Measurements from ENCODE around the gene AATF.

The AATF gene

DNA sequence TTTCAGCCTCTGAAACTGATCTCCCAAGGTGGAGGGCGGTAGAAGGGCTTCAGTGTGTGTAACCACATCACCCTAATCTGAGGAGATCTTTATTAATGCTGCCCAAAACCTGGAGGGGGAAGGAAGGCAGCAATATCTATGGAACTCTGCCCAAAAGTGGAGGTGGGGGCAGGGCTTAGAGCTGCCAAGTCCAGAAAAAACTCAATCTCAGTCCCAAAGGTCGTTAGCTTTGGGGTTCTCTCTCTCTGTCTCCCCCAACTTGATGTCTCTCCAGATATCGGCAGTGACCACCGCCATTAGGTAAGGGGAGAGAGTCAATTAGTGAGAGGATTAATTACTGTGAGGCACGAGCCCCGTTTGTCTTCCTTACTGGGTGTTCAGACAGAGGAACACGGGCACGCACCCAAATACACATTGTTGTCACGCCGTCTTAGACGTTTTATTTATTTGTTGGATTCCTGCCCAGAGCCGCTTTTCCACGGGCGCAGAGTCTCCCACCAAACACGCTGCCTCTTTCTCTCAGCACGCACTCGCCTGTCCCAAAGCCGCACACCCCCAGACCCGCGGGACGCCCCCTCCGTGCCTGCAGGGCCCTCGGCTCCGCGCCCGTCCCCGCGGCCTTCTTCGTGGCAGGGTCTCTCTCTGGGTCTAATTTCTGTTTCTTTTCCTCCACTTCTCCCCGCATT lies 16.9 kb upstream of the AATF start:
- no peak for DNase-seq

- DNase-seq, result no peak
Measured at GRCh38 chr17:36932383-36932693, 16.4 kb upstream of the AATF start.

DNA sequence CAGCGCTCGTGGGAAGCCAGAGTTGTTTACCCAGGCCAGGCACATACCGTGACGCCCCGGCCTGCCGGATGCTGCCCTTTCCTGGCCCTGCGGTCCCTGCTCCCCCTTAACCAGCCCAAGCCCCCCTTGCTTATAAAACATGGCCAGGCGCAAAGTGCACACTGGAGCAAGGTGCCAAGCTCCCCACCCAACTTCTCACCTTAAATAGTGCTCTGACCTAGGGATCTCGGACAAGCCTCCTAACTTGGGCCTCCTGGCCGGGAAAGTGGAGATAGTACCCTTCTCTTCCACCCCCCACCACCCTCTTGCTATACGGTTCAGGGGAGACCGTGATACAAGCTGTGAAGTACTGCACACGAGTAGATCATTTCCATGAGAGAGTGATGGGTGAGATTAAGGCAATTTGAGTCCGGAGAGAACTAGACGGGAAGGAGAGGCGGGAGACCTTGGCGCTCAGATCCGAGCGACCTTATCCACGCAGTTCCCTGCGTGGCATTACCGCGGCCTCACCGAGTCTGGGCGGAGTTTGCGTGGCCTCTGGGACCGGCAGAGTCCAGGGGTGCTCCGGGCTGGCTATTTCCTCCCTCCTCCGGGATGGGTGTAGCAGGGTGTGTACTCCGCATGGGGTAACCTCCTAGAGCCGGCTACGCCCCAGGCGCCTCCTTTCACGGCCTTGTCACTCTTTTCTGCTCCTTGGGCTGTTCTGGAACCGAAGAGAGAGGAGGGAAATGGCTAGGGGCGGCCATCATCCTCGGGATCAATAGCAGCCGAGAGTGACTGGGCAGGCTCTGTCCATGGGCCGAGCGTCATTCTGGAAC lies 15.9 kb upstream of the AATF start:
- no peak for DNase-seq

- DNase-seq, result no peak
Measured at GRCh38 chr17:36933512-36934143, 15.1 kb upstream of the AATF start.

DNA sequence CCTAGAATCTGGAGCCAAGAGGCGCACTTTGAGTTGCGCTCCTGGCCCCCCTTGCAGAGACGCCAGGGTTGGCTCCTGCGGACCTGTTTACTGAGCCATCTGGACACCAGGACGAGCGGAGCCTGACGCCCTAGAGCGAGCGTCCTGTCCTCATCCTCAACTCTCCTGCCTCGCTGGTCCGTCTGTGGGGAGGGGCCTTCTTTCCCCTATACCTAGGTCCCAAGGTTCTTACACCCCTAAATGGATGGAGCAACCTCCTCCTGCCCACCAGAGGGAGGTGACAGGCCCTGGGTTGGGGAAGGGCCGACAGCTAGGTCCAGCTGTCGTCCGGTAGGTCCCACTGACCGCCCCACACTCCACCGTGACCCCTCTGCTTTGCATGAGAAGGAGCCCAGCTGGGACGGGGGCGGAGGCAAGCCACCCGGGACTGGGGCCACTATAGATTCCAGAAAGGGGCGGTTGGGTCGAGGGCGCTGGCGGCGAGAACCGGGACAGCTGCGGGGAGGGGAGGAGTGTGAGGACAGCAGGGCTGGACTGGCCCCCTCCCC lies 14.5 kb upstream of the AATF start:
- DNase-seq, result no peak

DNA sequence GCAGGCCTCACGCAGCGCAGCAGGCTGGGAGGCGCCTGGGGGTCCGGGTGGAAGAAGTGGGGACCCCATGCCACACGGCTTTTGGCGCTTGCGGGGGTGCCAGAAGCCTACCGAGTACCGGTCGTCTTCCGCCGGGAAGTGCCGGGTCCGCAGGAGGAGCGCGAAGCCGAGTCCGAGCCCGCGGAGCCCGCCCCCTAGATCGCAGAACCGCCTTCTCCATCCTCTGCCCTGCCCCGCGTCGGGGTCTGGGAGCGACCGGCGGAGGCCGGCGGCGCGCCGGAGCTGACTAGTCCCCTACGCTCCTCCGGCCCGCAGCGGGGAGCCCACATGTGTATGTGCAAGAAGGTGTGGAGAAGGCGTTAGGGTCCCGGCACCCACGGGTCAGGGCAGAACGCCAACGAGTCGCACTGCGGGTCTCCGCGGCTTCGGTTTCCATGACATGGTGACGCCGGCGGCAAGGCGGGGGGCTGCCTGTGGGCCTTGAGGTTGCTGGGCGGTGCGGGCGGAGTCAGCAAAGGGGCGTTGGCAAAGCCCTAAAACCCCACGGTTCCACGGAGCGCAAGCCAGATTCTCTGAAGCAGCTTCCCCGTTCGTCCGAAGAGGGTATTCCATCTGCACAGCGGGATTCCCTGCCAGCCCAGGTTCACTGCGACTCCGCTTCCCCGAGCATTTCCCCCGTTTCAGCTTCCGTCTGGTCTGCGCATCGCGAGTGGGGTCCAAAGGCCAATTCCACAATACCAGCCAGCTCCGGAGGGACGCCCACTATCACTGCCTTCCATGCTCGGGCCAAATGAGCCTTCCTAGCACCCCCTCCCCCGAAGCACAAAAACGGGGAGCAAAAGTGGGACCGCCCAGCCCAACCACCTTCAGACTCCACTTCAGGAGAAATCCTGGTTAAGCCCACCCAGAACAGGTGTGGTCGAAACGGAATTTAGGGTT lies 13.8 kb upstream of the AATF start:
- DNase-seq, result peak; percentile 48

DNA sequence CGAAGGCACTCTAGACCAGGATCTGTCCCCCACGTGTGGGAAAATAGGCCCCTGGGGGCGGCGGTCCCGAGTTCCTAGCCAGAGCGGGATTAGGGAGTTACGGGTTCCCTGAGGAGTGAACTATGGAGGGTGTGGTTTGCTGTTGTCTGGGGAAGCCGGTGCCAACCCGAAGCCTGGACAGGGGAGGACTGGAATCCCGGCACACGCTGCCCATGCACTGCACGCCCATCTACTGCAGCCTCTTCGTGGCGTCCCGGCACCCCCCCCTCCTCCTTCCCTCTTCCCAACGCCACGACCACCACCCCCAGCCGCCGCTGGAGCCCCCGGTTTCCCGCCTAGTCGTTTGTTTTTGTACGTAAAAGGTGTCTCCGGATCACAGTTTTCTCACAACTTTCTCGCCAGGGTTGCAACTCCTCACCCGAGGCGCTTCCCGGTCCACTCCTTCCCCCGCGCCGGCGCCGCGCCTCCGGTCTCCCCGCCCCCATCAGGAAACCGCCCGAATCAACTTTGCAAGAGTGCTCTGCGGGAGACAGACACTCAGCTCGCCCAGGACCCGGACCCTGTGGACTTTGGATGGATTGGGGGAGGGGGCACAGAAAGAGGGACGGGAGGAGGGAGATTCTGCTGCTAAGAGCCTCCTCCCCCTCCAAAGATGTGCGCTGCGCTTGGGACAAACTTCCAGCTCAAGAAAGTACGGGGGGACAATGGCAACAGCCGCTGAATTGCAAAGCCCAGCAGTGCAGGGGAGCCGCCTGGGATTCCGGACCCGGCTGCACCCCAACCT lies 12.9 kb upstream of the AATF start:
- peak; percentile 24 for DNase-seq

DNA sequence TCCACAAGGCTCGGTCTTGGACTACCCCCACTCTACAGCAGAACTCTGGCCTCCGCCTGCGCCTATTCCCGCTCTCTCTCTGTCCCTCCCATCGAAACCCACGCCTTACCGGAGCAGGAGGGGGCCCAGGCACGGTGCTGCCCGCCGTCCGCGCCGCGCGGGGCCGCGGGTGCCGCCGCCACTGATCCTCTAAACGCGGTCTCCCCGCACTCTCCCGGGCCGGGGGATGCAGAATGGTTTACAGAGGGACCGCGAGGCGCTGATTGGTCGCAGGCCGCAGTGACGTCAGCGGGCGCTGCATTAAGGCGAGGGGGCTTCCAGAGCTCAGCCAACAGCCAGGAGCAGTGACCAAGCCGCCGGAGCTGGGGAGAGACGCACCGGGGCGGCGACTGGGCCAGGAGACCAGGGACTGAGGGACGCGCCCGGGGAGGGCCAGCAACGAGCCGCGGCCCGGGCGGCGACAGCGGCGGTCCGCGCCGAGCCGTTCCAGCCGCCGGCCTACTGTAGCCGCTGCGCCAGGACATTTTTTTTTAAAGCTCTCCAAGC lies 12.2 kb upstream of the AATF start:
- DNase-seq, result no peak

- DNase-seq, result no peak
Measured at GRCh38 chr17:36937001-36937958, 11.5 kb upstream of the AATF start, which contains the start of gene LHX1. LHX1 (plus strand) TSS chr17:36937475; CDS start chr17:36938198, 723 bp downstream.

- DNase-seq, result no peak
Measured at GRCh38 chr17:36937959-36938565, 10.7 kb upstream of the AATF start.

DNA sequence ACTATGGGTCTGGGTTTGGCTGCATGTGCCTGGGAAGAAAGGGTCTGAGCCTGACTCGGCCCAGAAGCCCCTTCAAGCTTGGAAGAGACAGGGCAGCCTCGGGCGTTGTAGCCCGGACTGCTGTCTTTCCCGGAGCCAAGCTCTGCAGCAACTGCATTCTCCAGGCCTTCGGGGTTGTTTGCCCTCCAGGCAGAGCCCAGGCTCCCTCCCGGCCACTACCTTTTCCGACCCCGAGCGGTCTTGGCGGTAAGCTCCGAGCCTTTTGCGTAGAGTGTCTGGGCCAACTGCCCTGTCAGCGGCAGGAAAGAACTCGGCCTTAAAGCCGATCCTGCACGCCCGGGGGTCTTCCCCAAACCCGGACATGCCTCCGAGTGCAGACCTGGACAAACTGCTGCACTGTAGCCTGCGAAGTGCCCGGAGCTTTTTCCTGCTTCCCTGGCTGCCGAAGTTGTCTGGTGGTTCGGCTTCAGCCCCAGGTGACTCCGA lies 10.1 kb upstream of the AATF start:
- DNase-seq, result peak; percentile 40

GRCh38 chr17:36939052-36939801 lies 9.5 kb upstream of the AATF start:
- DNase-seq, result peak; percentile 37

- DNase-seq, result peak; percentile 24
Measured at GRCh38 chr17:36939802-36940312, 8.9 kb upstream of the AATF start.

DNA sequence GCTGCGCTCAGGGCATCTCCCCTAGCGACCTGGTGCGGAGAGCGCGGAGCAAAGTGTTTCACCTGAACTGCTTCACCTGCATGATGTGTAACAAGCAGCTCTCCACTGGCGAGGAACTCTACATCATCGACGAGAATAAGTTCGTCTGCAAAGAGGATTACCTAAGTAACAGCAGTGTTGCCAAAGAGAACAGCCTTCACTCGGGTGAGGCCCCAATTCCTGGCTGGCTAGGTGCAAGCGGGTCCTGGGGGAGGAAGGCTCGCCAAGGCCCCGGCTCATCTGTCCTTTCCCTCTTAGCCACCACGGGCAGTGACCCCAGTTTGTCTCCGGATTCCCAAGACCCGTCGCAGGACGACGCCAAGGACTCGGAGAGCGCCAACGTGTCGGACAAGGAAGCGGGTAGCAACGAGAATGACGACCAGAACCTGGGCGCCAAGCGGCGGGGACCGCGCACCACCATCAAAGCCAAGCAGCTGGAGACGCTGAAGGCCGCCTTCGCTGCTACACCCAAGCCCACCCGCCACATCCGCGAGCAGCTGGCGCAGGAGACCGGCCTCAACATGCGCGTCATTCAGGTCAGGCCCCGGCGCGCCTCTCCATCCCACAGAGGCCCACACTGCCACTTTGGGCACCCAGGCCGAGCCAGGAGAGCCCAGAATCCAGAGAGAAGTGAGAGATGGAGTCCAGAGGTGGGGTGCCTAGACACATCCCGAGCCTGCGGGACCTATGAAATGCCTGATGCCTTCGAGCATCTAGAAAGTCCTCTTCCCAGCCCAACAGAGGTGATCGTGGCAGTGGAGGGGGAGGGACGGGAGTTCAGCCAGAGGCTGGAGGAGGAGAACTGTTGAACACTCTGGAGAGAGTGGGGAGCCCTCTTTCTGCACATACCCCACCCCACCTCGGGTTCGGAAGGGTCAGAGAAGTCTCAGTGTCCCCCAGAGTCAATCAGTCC lies 8.2 kb upstream of the AATF start:
- DNase-seq, result no peak

DNA sequence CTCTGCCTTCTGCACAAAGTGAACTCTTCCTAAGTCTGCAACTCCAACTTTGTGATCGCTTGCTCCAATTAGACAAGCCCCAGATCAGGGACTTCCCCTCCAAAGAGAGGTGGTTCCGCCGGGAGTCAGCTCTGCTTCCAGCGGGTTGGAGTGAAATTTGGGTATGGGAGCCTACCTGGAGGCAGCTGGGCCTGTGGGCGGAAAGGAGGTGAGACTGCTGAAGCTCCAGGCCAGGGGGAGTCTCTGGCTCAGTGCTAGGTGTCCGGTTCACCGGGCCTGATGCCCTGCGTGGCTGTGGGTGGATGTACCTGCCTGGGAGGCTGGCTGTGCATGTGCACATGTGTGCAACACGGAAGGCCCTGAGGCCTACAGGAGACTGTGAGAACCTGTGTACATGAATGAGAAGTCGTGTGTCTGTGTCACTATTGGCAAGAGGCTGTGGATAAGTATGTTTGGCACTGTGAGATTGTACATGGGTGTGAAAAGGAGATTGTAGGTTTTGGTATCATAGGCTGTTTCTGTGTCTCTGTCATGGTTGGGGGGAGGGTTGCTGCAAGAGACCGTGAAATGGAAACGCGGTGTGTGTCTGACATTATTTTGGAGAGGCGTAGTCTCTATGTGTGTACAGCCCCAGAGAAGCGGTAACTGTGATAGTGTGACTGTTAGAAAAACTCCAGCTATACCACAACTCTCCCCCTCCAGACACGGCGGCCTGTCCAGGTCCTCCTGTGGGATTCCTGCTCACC lies 7.3 kb upstream of the AATF start:
- no peak for DNase-seq

GRCh38 chr17:36942019-36942599 lies 6.6 kb upstream of the AATF start:
- DNase-seq, result no peak
